GM12878 (cell line): ENCODE results near the gene DDHD1. TPM values are rescaled to one million over a fixed set of nuclear protein-coding genes. Genes with fewer than 3 reads are reported as not detected.

Source experiments
- ATAC-seq: fragments of 200-7000 bp; cut with Tn5 transposase; 3 replicates; pipeline ENCODE4 v1.9.1; 2020; ENCODE audit warnings: mild to moderate bottlenecking, moderate library complexity
- BruUV-seq: library from RNA; stranded (reverse); fragments of 400-500 nt; replicated peaks from 2 replicates; lab custom pipeline; 2021; lab: Mats Ljungman, UMichigan
- CTCF ChIA-PET: fragments of 300-600 bp; sonication (Branson Sonifier 250); formaldehyde crosslinking; extraction: SDS; loops from one replicate; lab custom pipeline; 2021; ENCODE audit warnings: inconsistent platforms; lab: Yijun Ruan, JAX
- POLR2A ChIA-PET: fragments of 350-600 bp; formaldehyde crosslinking; extraction: SDS; loops from one replicate; lab custom pipeline; 2021; ENCODE audit warnings: inconsistent platforms; lab: Charles Lee
- RAD21 ChIA-PET: fragments of 300-600 bp; sonication (Branson Sonifier 250); formaldehyde crosslinking; loops from one replicate; lab custom pipeline; 2023; ENCODE audit warnings: antibody characterized with exemption; ENCODE audit not compliant: unreplicated experiment; lab: Charles Lee
- SMC1A ChIA-PET: fragments of 300-600 bp; sonication (Branson Sonifier 250); formaldehyde crosslinking; loops from one replicate; lab custom pipeline; 2023; ENCODE audit not compliant: unreplicated experiment, uncharacterized antibody; lab: Charles Lee
- DNase-seq: peaks from one replicate; pipeline ENCODE4 v3.0.0-alpha.2; 2011; ENCODE audit warnings: low read depth, low spot score
- FAIRE-seq: peaks from 3 replicates; lab custom pipeline; 2011; peaks lifted over from hg19 to GRCh38; lab: Jason Lieb, UNC
- H2AFZ ChIP-seq: 2 replicates; pipeline ENCODE4 v1.6.0; 2011; ENCODE audit warnings: low read depth, low read length, control low read depth; ENCODE audit not compliant: control insufficient read depth
- H3K27ac ChIP-seq: 2 replicates; pipeline ENCODE4 v1.5.1; 2011; ENCODE audit warnings: control low read depth; ENCODE audit not compliant: control insufficient read depth, insufficient read depth
- H3K27me3 ChIP-seq, 2 experiments: replicated peaks in 1 of 2; 2 replicates each; pipeline versions ENCODE4 v1.6.0 to v1.6.1; 2011; ENCODE audit warnings: low read length in 1 of 2; ENCODE audit not compliant: control insufficient read depth in 2 of 2, insufficient read depth in 2 of 2
- H3K36me3 ChIP-seq, 2 experiments: 2 replicates each; pipeline ENCODE4 v1.5.1; 2011; ENCODE audit warnings: low read length in 1 of 2; ENCODE audit not compliant: control insufficient read depth in 2 of 2, insufficient read depth in 2 of 2
- H3K4me1 ChIP-seq: 2 replicates; pipeline ENCODE4 v1.6.1; 2011; ENCODE audit warnings: mild to moderate bottlenecking, low read length, moderate library complexity, mixed read lengths; ENCODE audit not compliant: control insufficient read depth, insufficient read depth
- H3K4me2 ChIP-seq: 2 replicates; pipeline ENCODE4 v1.6.0; 2011; ENCODE audit warnings: control low read depth; ENCODE audit not compliant: control insufficient read depth, insufficient read depth
- H3K4me3 ChIP-seq: fragments of 200-600 bp; sonication (generic); 2 replicates; pipeline ENCODE4 v1.5.1; 2016
- H3K79me2 ChIP-seq: 2 replicates; pipeline ENCODE4 v1.6.0; 2011; ENCODE audit warnings: low read length; ENCODE audit not compliant: control insufficient read depth, insufficient read depth
- H3K9ac ChIP-seq: 2 replicates; pipeline ENCODE4 v1.8.0; 2011; ENCODE audit warnings: low read length, control low read depth, mixed read lengths; ENCODE audit not compliant: control insufficient read depth, insufficient read depth
- H3K9me3 ChIP-seq: replicated peaks from 3 replicates; pipeline ENCODE4 v1.5.1; 2011; ENCODE audit warnings: mild to moderate bottlenecking, low read length; ENCODE audit not compliant: control insufficient read depth, insufficient read depth
- H4K20me1 ChIP-seq: 2 replicates; pipeline ENCODE4 v1.6.0; 2011; ENCODE audit not compliant: control insufficient read depth, insufficient read depth
- CREM ChIP-seq: IDR thresholded peaks from 2 replicates; pipeline ENCODE4 v1.6.1; 2014; ENCODE audit warnings: antibody characterized with exemption, low read depth
- KAT2A ChIP-seq: conservative IDR thresholded peaks from 2 replicates; pipeline ENCODE4 v1.6.1; 2011; ENCODE audit warnings: low read depth, low read length; ENCODE audit not compliant: control insufficient read depth
- MEF2A ChIP-seq: IDR thresholded peaks from 2 replicates; pipeline ENCODE4 v1.6.1; 2011; ENCODE audit warnings: low read depth, mild to moderate bottlenecking, low read length, moderate library complexity; ENCODE audit not compliant: insufficient read depth
- MEF2B ChIP-seq: fragments of 450-650 bp; IDR thresholded peaks from 2 replicates; pipeline ENCODE4 v1.6.1; 2018; ENCODE audit warnings: mild to moderate bottlenecking, moderate library complexity; ENCODE audit not compliant: partially characterized antibody, poor library complexity, severe bottlenecking
- NFXL1 ChIP-seq: fragments of 450-650 bp; IDR thresholded peaks from 2 replicates; pipeline ENCODE4 v1.6.1; 2017; ENCODE audit warnings: antibody characterized with exemption, mild to moderate bottlenecking, borderline replicate concordance
- NFYA ChIP-seq: IDR thresholded peaks from 2 replicates; pipeline ENCODE4 v1.6.1; 2011; ENCODE audit warnings: low read depth, mild to moderate bottlenecking, low read length, improper control_type of control experiment, borderline replicate concordance
- PAX8 ChIP-seq: fragments of 450-650 bp; IDR thresholded peaks from 2 replicates; pipeline ENCODE4 v1.6.1; 2017; ENCODE audit warnings: mild to moderate bottlenecking, moderate library complexity
- RAD21 ChIP-seq: IDR thresholded peaks from 2 replicates; pipeline ENCODE4 v1.6.1; 2011; ENCODE audit warnings: mild to moderate bottlenecking, low read depth, low read length, moderate library complexity; ENCODE audit not compliant: insufficient read depth
- RELA ChIP-seq: fragments of 450-650 bp; IDR thresholded peaks from 2 replicates; pipeline ENCODE4 v1.8.0; 2014; ENCODE audit warnings: borderline replicate concordance; ENCODE audit not compliant: partially characterized antibody
- SIX5 ChIP-seq: IDR thresholded peaks from 2 replicates; pipeline ENCODE4 v1.6.1; 2011; ENCODE audit warnings: mild to moderate bottlenecking, low read depth, low read length, moderate library complexity; ENCODE audit not compliant: severe bottlenecking
- SREBF2 ChIP-seq: IDR thresholded peaks from 2 replicates; pipeline ENCODE4 v1.6.1; 2012; ENCODE audit warnings: mild to moderate bottlenecking, low read length
- SUZ12 ChIP-seq: fragments of 200-600 bp; sonication (generic); IDR thresholded peaks from one replicate; pipeline ENCODE4 v1.6.1; 2018; ENCODE audit warnings: antibody characterized with exemption, mild to moderate bottlenecking; ENCODE audit not compliant: unreplicated experiment
- ZNF384 ChIP-seq: IDR thresholded peaks from 2 replicates; pipeline ENCODE4 v1.6.1; 2012; ENCODE audit warnings: low read depth, mild to moderate bottlenecking, low read length, improper control_type of control experiment, borderline replicate concordance
- WGBS: methylation state at CpG from one replicate; pipeline ENCODE4 v1.1.6; 2016; ENCODE audit warnings: low lambda C conversion rate; ENCODE audit not compliant: insufficient replicate concordance, insufficient coverage; ENCODE audit errors: missing lambda C conversion rate; 5-methylcytosine and 5-hydroxymethylcytosine counted together
- in situ Hi-C: fragments of 300-500 bp; cut with MboI; formaldehyde crosslinking; loops from 9 replicates; pipeline ENCODE4 v1.14.3; 2018; ENCODE audit warnings: mixed read lengths
- intact Hi-C: fragments of 100-400 bp; cut with micrococcal nuclease; formaldehyde crosslinking; loops from one replicate; pipeline ENCODE4 v1.14.2; 2022; ENCODE audit not compliant: unreplicated experiment
- polyA plus RNA-seq, 11 experiments: library from polyadenylated mRNA; depleted of rRNA in 4 of 11; unstranded in 6 of 11; stranded (reverse) in 5 of 11; fragments of >200 nt; fragmentation: Nextera tagmentation in 4 of 11; fragmentation: Illumina TruSeq in 1 of 11; extraction: Ambion mirVana in 4 of 11; extraction: Trizol in 1 of 11; gene quantifications; 1 replicate in 1 of 11; 2 replicates in 10 of 11; pipeline versions ENCODE4 v1.2.1 to v1.2.3, GENCODE V29; 2011 to 2016; ENCODE audit warnings: inconsistent platforms in 2 of 11, missing spikeins in 2 of 11, low read depth in 1 of 11
- total RNA-seq, 4 experiments: library from RNA; depleted of rRNA in 3 of 4; stranded (reverse); fragments of >200 nt in 3 of 4; fragmentation: Illumina TruSeq in 1 of 4; extraction: Trizol in 1 of 4; gene quantifications; 2 replicates each; pipeline versions ENCODE4 v1.2.1 to v1.2.3, GENCODE V29; 2013 to 2021
- TF ChIP-seq, protein P1 (sequence below): IDR thresholded peaks from 2 replicates; pipeline ENCODE4 v1.6.1; 2012; ENCODE audit warnings: low read length, inconsistent platforms
- TF ChIP-seq, protein P2 (sequence below): IDR thresholded peaks from 2 replicates; pipeline ENCODE4 v1.6.1; 2012; ENCODE audit warnings: improper control_type of control experiment, low read depth, low read length; ENCODE audit not compliant: insufficient replicate concordance
- TF ChIP-seq, protein P3 (sequence below): IDR thresholded peaks from 2 replicates; pipeline ENCODE4 v1.6.1; 2011; ENCODE audit warnings: borderline replicate concordance, low read depth, mild to moderate bottlenecking, moderate library complexity, low read length; ENCODE audit not compliant: insufficient read depth, poor library complexity, severe bottlenecking

DDHD1 gene
- total and polyA plus RNA-seq, 10 of the 15 experiments (the other 5 are each of a cell fraction or from before 2014, with no cell fraction given): 7.7 to 52.3 (median 28.5) TPM

DNA sequence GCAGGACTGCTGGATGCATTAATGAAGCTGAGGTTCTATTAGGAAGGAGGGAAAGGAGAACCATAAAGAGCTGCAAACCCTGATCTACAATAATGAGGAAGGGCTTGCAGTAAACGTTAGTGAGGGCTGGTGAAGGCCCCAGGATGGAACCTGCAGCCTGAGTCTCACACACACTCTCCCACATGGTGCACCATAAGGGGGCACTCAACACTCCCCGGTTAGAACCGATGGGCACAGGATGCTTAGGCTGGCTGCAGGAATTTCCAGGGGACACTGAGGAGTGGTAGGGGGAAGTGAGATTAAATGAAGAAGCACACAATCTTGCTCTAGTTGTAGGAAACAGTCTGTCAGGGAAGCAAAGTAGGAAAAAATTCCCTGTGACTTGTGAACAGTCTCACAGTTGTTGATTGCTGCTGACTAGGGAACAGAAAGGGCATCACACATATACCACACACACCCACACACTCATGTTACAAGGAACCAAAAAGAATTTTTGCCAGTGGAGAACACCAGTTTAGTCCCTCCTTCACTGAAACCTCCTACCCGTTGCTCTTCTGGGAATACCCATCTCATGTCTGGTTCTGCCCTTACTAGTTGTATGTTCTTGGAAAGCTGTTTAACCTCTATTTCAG, 146.1 kb downstream of the DDHD1 start:
- Histone ChIP-seq H3K4me2 (no peak overlapping the region), H4K20me1 (no peaks in the 10 kb centered on the region), H3K27me3 (no peaks in the 10 kb centered on the region; a peak in 1 of 4 replicates), H3K27ac (no peak overlapping the region), H3K36me3 (no peaks in the 10 kb centered on the region), H3K9ac (no peak overlapping the region), H2AFZ (no peak overlapping the region), H3K9me3 (no peaks in the 10 kb centered on the region; the same call in 2 of the 3 replicates), H3K4me3 (no peak overlapping the region), H3K4me1 (no peaks in the 10 kb centered on the region), H3K79me2 (no peaks in the 10 kb centered on the region)
- POLR2A ChIA-PET: no interaction called here
- WGBS: 28% methylated on average over 4 of the region's 4 CpGs
- intact Hi-C loops (no loop called here), in situ Hi-C loops (no loop called here)
- CTCF ChIA-PET: interaction anchor here (1.0 kb wide), 1 partner anchor 11 kb away, joined by 3 read pairs; no protein-coding TSS in a partner anchor
- DNase-seq (no peak), FAIRE-seq (no peak), ATAC-seq (no peak)
- TF ChIP-seq NFXL1 (no peak), NFYA (no peak), SIX5 (no peak), ZNF384 (no peak), SUZ12 (no peak), RELA (no peak), CREM (no peak), PAX8 (no peak), SREBF2 (no peak), KAT2A (no peak), RAD21 (no peak), MEF2B (no peak), MEF2A (no peak)
- TF ChIP-seq, protein P1, sequence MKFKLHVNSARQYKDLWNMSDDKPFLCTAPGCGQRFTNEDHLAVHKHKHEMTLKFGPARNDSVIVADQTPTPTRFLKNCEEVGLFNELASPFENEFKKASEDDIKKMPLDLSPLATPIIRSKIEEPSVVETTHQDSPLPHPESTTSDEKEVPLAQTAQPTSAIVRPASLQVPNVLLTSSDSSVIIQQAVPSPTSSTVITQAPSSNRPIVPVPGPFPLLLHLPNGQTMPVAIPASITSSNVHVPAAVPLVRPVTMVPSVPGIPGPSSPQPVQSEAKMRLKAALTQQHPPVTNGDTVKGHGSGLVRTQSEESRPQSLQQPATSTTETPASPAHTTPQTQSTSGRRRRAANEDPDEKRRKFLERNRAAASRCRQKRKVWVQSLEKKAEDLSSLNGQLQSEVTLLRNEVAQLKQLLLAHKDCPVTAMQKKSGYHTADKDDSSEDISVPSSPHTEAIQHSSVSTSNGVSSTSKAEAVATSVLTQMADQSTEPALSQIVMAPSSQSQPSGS: no peak
- TF ChIP-seq, protein P2, sequence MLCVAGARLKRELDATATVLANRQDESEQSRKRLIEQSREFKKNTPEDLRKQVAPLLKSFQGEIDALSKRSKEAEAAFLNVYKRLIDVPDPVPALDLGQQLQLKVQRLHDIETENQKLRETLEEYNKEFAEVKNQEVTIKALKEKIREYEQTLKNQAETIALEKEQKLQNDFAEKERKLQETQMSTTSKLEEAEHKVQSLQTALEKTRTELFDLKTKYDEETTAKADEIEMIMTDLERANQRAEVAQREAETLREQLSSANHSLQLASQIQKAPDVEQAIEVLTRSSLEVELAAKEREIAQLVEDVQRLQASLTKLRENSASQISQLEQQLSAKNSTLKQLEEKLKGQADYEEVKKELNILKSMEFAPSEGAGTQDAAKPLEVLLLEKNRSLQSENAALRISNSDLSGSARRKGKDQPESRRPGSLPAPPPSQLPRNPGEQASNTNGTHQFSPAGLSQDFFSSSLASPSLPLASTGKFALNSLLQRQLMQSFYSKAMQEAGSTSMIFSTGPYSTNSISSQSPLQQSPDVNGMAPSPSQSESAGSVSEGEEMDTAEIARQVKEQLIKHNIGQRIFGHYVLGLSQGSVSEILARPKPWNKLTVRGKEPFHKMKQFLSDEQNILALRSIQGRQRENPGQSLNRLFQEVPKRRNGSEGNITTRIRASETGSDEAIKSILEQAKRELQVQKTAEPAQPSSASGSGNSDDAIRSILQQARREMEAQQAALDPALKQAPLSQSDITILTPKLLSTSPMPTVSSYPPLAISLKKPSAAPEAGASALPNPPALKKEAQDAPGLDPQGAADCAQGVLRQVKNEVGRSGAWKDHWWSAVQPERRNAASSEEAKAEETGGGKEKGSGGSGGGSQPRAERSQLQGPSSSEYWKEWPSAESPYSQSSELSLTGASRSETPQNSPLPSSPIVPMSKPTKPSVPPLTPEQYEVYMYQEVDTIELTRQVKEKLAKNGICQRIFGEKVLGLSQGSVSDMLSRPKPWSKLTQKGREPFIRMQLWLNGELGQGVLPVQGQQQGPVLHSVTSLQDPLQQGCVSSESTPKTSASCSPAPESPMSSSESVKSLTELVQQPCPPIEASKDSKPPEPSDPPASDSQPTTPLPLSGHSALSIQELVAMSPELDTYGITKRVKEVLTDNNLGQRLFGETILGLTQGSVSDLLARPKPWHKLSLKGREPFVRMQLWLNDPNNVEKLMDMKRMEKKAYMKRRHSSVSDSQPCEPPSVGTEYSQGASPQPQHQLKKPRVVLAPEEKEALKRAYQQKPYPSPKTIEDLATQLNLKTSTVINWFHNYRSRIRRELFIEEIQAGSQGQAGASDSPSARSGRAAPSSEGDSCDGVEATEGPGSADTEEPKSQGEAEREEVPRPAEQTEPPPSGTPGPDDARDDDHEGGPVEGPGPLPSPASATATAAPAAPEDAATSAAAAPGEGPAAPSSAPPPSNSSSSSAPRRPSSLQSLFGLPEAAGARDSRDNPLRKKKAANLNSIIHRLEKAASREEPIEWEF: no peak
- TF ChIP-seq, protein P3, sequence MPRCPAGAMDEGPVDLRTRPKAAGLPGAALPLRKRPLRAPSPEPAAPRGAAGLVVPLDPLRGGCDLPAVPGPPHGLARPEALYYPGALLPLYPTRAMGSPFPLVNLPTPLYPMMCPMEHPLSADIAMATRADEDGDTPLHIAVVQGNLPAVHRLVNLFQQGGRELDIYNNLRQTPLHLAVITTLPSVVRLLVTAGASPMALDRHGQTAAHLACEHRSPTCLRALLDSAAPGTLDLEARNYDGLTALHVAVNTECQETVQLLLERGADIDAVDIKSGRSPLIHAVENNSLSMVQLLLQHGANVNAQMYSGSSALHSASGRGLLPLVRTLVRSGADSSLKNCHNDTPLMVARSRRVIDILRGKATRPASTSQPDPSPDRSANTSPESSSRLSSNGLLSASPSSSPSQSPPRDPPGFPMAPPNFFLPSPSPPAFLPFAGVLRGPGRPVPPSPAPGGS: no peak
- RAD21 ChIA-PET: no interaction called here
- SMC1A ChIA-PET: interaction anchor here (0.6 kb wide), 1 partner anchor 271 kb away, joined by 3 read pairs; no protein-coding TSS in a partner anchor
- no TSS peak for BruUV-seq
